ENCODE measurements around the gene TCEAL5. TPM values are rescaled to one million over a fixed set of nuclear protein-coding genes. Genes with fewer than 3 reads are reported as not detected.
"Not testable (repeated sequence)": the region's sequence is repeated elsewhere in the genome, so short reads cannot be mapped to it uniquely, and the experiment has no call there.

TCEAL5 gene
- total and polyA plus RNA-seq, 2 of the 13 experiments (the other 11 are each of a cell fraction or from before 2014, with no cell fraction given): not detected

DNA sequence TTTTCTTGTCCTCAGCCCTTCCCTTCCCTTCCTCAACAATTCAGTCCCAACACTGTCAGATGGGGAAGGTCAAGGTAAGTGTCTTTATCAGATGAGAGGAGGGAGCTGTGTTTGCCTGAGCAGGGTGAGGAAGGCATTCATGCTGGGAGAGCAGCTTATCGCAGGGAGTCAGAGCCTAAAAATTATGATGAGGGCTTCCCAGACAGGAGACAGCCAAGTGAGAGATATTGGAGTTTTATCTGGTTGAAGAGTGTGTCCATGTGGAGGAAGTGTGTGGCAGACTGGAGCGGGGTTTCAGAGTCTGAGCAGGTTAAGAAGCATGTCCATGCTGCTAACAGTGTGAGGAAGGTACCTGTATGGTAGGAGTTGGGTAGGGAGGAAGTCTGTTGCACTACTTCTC is 43.3 kb downstream of the TCEAL5 start (continued):
- TF ChIP-seq ZNF660 (CRISPR knock-in tag; IDR thresholded peaks at IDR 0.05; ENCODE audit: borderline replicate concordance, low read depth) (no peak), MED8 (CRISPR knock-in tag; IDR thresholded peaks at IDR 0.05; ENCODE audit: insufficient replicate concordance) (no peak)

DNA sequence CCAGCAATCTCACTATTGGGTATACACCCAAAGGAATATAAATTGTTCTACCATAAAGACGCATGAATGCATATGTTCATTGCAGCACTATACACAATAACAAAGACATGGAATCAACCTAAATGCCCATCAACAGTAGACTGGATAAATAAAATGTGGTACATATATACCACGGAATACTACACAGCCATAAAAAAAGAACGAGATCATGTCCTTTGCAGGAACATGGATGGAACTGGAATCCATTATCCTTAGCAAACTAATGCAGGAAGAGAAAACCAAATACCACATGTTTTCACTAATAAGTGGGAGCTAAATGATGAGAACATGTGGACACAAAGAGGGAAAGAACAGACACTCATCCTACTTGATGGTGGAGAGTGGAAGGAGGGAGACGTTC is 50.6 kb downstream of the TCEAL5 start:
- H3K9me3 ChIP-seq (ENCODE audit: low read length); intact Hi-C loops (cut with micrococcal nuclease; ENCODE audit: unreplicated experiment); H3K79me2 ChIP-seq (ENCODE audit: insufficient read depth, low read length); H2AFZ ChIP-seq (ENCODE audit: low read length); H3K9ac ChIP-seq (ENCODE audit: insufficient read depth, low read depth, low read length); in situ Hi-C loops (cut with HindIII; ENCODE audit: extremely low pct_ligation_motif_present, low pct_unique_long_range_greater_than_20kb); H3K4me3 ChIP-seq (replicated peaks in 1 of 3; ENCODE audit: insufficient read depth in 1 of 3, low read depth in 2 of 3, low read length in 3 of 3); FAIRE-seq; BruUV-seq (replicated peaks); H3K4me1 ChIP-seq (ENCODE audit: insufficient read depth, low read length); H3K4me2 ChIP-seq (ENCODE audit: low read depth, low read length); H3K36me3 ChIP-seq (replicated peaks in 1 of 2; ENCODE audit: control insufficient read depth in 1 of 2, insufficient read depth in 2 of 2, low read length in 2 of 2); DNase-seq (ENCODE audit: low spot score); CTCF ChIA-PET (ENCODE audit: low intra/inter-chr PET ratio, low total read pairs); H3K27ac ChIP-seq (ENCODE audit: extremely low read length, insufficient read depth, low read length); H4K20me1 ChIP-seq (ENCODE audit: insufficient read depth, low read length); POLR2A ChIA-PET; ATAC-seq; H3K27me3 ChIP-seq (ENCODE audit: control insufficient read depth in 1 of 2, insufficient read depth in 2 of 2, low read length in 2 of 2): not testable (repeated sequence)
- WGBS (ENCODE audit: low lambda C conversion rate): 25% methylated on average over 4 of the region's 4 CpGs

Other genes starting within 250 kb of the TCEAL5 start
- gene BEX1, start 212.6 kb downstream of the TCEAL5 start, total RNA-seq (2016; rRNA removed; fragmentation: Illumina TruSeq; extraction: Trizol): 69.4 and 85.8 TPM in 2 replicates
- gene BEX1, start 212.6 kb downstream of the TCEAL5 start, polyA plus RNA-seq (2011; rRNA removed): 26.6 and 29.4 TPM in 2 replicates
- gene NXF3, start 183.6 kb downstream of the TCEAL5 start, total RNA-seq (2016; rRNA removed; fragmentation: Illumina TruSeq; extraction: Trizol): not detected in 2 replicates
- gene NXF3, start 183.6 kb downstream of the TCEAL5 start, polyA plus RNA-seq (2011; rRNA removed): 0.05 and 0.26 TPM in 2 replicates
- gene BEX4, start 61.6 kb downstream of the TCEAL5 start, total RNA-seq (2016; rRNA removed; fragmentation: Illumina TruSeq; extraction: Trizol): not detected in 2 replicates
- gene BEX4, start 61.6 kb downstream of the TCEAL5 start, polyA plus RNA-seq (2011; rRNA removed): not detected in 2 replicates
- 40.8 and 60.5 TPM in 2 replicates for gene TCEAL8, start 21.6 kb downstream of the TCEAL5 start, total RNA-seq (2016; rRNA removed; fragmentation: Illumina TruSeq; extraction: Trizol)
- gene TCEAL8, start 21.6 kb downstream of the TCEAL5 start, polyA plus RNA-seq (2011; rRNA removed): 12.7 and 20.0 TPM in 2 replicates
- gene BEX2, start 34.2 kb upstream of the TCEAL5 start, total RNA-seq (2016; rRNA removed; fragmentation: Illumina TruSeq; extraction: Trizol): 0.46 TPM in 2 replicates
- 0.54 TPM in 2 replicates for gene BEX2, start 34.2 kb upstream of the TCEAL5 start, polyA plus RNA-seq (2011; rRNA removed)
- not detected in 2 replicates for gene TCEAL7, start 53.5 kb upstream of the TCEAL5 start, total RNA-seq (2016; rRNA removed; fragmentation: Illumina TruSeq; extraction: Trizol)
- gene TCEAL7, start 53.5 kb upstream of the TCEAL5 start, polyA plus RNA-seq (2011; rRNA removed): not detected in 2 replicates
- 45.8 and 65.4 TPM in 2 replicates for gene TCEAL9, start 79.8 kb upstream of the TCEAL5 start, total RNA-seq (2016; rRNA removed; fragmentation: Illumina TruSeq; extraction: Trizol)
- 9.3 and 15.8 TPM in 2 replicates for gene TCEAL9, start 79.8 kb upstream of the TCEAL5 start, polyA plus RNA-seq (2011; rRNA removed)
- 55.8 and 63.4 TPM in 2 replicates for gene BEX3, start 99.8 kb upstream of the TCEAL5 start, total RNA-seq (2016; rRNA removed; fragmentation: Illumina TruSeq; extraction: Trizol)
- gene BEX3, start 99.8 kb upstream of the TCEAL5 start, polyA plus RNA-seq (2011; rRNA removed): 38.5 and 50.9 TPM in 2 replicates
- not detected in 2 replicates for gene RAB40A, start 242.7 kb upstream of the TCEAL5 start, total RNA-seq (2016; rRNA removed; fragmentation: Illumina TruSeq; extraction: Trizol)
- gene RAB40A, start 242.7 kb upstream of the TCEAL5 start, polyA plus RNA-seq (2011; rRNA removed): 0.08 and 0.11 TPM in 2 replicates